NCI-H524 treated with DMSO at 0.1 percent for 48 hours (cell line): ENCODE results near the gene TSPYL1.
"Not testable (repeated sequence)": the region's sequence is repeated elsewhere in the genome, so short reads cannot be mapped to it uniquely, and the experiment has no call there.

Source experiments
- DNase-seq: peaks from one replicate; lab custom pipeline; 2025; lab: John Stamatoyannopoulos, UW

TSPYL1 gene

DNA sequence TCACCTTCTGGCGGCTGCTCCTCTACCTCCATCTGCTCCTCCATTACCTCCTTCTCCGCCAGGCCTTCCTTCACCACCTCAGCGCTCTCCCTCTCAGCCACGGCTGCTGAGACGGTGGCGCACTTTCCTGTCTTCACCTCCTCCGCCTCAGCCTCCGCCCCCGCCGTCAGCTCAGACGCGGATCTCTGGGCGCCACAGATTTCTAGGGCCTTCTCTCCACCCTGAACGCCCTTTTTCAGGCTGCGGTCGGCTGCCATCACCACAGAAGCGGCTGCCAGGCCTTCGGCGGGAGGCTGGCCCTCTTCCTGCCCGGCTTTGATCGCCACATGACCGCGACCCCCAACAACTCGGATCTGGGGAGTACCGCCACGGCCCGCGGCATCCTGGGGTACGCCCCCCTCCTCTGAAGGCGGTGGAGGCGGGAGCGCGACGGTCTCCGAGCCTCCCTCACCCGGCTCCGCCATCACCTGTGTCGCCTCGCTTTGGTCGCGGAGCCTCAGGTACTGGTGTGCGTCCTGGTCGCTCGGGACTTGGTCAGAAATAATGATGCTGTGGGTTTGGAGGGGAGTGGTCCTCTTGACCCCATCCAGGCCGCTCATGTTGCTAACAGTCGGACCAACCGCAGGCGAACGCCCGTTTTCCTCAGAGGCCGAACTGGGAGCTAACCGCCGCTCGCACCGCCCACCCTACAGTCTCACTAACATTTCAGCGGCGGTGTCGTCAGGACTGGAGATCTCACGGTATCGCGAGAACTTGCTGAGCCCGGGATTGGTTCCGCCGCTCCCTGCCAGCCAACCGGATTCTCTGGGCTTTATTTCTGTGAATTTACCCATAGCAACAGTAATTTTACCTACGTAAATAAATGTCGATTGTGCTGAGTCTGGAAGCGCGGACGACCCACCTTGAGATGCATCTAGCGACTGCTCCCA is at the start of gene TSPYL1:
TSS of gene TSPYL1 (minus strand) at position 699 of the 929 bp plus-strand sequence. CDS start at position 599, 100 bp downstream.
- peak; percentile 90 for DNase-seq

DNA sequence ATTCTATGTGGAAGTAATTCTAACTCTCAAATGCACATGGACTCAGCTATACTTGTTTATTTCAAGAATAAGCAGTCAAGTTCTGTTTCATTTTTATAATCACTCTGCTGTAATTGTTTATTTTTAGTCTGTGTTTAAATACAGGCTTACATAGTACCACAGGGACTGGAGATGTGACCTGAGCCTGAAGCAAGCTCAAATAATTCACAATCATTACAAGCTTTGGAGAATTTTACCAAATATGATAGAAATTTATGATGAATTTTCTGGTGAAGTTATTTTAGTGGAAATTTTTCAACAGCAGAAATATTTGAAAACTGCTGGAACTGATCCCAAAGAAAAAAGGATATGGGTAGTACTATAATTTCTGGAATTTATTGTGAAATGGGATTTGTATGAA is 49.4 kb upstream of the TSPYL1 start:
- no peak for DNase-seq

GRCh38 chr6:116328528-116328903 is 48.8 kb upstream of the TSPYL1 start:
- DNase-seq = no peak

DNA sequence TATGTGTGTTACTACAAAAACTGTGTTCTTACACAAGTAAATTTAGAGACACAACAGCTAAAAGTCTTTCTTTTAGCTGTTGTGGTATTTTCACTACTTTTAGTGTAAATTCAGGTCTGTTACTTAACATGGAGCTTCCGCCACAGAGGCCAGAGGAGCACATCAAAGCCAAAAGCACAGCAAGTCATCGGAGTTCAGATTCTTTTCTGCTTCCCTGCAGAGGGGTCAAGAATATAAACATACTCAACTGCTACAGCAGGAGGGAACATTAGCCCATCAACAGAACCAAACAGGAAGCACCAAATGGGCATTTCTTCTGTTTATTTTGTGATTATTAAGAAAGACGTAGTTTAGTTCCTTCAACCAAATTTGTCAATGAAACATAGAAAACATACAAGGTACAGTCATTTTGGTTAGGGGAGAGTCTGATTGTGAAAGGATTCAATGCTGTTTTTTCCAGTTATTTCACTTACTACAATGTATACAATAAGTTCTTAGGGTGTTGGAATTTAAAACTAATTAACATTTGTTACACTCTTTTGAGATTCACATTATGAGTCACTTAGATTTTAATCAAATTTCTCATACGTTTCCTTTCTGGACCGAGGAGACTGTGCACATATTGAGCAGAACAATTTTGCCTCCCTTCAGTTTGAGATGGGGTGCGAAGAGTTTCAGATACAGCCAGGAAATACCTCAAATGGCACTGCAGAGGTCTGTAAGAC is 48.2 kb upstream of the TSPYL1 start:
- DNase-seq = no peak

GRCh38 chr6:116326996-116327395 is 47.3 kb upstream of the TSPYL1 start:
- no peak for DNase-seq

GRCh38 chr6:116326181-116326671 is 46.5 kb upstream of the TSPYL1 start:
- DNase-seq = no peak

GRCh38 chr6:116325634-116326132 is 46.0 kb upstream of the TSPYL1 start:
- DNase-seq = not testable (repeated sequence)

DNA sequence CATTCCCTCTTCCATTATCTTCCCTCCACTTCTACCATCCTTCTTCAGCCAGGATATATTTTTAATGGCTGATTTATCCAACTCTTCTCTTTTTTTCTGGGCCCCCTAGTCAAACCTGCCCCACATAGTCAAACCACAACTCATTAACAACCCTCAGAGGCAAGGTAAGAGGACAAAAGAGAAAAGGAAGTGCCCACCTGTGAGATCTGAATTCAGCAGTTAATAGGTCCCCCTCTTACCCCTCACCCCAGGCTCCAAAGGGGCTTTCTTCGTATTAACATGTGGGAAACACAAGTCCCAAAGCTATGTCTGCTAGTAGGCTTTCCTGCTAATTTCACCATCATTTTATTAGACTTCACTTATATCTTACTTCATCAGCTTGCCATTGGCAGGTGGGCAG is 44.1 kb upstream of the TSPYL1 start:
- DNase-seq = no peak

DNA sequence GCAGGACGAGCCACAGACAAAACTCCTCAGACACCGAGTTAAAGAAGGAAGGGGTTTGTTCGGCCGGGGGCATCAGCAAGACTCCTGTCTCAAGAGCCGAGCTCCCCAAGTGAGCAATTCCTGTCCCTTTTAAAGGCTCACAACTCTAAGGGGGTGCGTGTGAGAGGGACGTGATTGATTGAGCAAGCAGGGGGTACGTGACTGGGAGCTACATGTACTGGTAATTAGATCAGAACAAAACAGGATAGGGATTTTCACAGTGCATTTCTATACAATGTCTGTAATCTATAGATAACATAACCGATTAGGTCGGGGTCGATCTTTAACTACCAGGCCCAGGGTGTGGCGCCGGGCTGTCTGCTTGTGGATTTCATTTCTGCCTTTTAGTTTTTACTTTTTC is 42.2 kb upstream of the TSPYL1 start:
- not testable (repeated sequence) for DNase-seq

GRCh38 chr6:116316772-116317467 is 37.2 kb upstream of the TSPYL1 start:
- DNase-seq = no peak

DNA sequence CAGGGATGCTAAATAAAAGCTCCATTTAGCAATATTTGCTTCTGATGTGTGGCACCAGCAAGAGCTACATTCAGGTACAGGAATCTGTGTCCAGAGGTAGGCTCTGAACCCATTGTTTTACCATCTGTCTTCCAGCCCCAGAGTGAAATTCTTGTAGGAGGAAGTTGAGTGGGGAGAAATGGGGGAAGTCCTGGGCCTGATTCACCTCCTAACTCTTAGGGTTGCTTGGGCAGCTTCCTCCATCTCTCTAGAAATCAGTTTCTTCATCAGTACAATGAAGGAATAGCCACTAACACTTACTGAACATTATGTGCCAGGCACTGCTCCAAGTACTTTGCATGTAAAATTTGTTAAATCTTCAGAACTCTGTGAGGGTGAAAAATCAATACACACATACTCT is 35.1 kb upstream of the TSPYL1 start:
- DNase-seq = no peak

DNA sequence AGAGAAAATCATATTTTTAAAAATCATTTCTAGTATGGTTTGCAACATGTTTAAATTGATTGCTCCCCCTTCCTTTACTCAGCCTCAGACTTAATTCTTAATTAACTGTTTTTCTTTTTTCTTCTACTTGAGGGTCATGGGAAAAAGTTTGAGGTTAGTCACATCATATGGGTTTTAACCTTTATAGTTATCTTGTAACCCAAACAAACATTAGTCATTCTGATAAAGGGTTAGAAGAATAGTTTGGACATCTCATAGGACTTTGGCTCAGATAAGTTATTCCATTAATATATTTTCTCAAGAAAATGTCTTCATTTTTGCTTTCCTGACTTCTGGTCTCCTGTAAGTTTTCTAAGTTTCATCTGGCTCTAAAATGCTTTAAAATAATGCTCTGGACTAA is 34.5 kb upstream of the TSPYL1 start:
- no peak for DNase-seq

DNA sequence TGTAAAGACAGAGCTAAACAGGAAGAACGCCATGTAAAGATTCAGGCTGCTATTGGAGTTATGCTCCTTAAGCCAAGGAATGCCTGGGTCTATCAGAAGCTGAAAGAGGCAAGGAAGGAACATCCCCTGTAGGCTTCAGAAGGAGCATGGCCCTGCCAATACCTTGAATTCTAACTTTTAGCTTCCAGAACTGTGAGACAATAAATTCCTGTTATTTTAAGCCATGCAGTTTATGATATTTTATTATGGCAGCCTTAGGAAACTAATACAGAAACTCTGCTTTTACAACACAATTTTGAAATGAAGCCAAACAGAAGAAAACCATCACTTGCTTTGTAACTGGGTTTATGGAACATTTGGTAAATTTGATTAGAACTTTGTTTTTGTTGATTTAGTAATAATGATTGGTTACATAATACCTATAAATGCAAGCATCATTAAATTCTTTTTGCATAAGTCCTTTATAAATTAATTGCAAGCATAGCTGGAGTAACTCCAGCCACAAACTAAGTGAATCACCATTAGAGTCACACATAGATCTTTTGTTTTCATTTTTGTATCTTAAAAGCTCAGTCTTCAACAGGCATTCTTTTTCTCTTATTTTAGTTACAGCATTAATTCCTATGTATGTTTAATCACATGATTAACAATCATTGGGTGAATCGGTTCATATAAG is 33.5 kb upstream of the TSPYL1 start:
- DNase-seq = no peak

- no peak for DNase-seq
These were observed 29.9 kb upstream of the TSPYL1 start for GRCh38 chr6:116309657-116310056.

GRCh38 chr6:116309001-116309400 is 29.3 kb upstream of the TSPYL1 start:
- DNase-seq = no peak

GRCh38 chr6:116307633-116308032 is 27.9 kb upstream of the TSPYL1 start:
- no peak for DNase-seq

DNA sequence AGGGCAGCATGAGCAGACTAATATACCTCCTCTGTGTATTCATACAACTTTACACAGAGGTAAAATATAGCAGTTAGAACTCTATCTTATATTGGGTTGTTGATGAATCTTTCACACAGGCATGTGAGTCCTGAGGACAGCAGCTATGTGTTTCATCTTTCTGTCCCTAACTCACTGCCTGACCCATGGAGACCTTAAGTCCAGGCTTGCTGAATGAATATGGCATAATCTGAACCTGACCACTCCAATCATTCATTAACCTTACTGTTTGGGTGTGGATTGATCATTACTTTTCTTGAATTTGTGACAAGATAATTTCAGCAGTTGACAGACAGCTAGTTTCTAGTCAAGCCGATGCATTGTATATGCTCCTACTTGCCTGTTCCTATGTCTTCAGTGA is 27.3 kb upstream of the TSPYL1 start:
- no peak for DNase-seq

- no peak for DNase-seq
These were observed 24.9 kb upstream of the TSPYL1 start for GRCh38 chr6:116304538-116305097.

- no peak for DNase-seq
These were observed 21.4 kb upstream of the TSPYL1 start for GRCh38 chr6:116301104-116301503.

DNA sequence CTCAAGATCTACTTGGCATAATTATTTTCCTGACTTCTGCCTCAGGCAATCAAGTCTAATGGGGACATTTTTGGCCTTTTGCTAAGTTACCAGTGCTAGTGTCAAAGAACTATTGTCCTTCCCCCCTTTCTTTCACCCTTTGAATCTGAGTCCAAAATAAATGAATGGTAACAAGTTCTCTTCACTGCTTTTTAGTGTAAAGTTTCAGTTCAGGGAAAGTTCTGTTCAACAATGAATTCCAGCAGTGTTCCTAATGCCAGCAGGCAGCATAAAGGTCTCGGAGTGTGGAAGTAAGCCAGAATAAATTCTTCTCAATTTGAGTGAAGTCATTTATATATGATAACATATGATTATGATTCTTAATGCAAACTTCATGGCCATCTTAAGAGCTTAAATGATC is 20.8 kb upstream of the TSPYL1 start:
- DNase-seq = no peak

GRCh38 chr6:116298973-116299372 is 19.2 kb upstream of the TSPYL1 start:
- no peak for DNase-seq
